ENCODE measurements around the gene TOPAZ1. TPM values are rescaled to one million over a fixed set of nuclear protein-coding genes. Genes with fewer than 3 reads are reported as not detected.

The TOPAZ1 gene
- total RNA-seq, 4 donors from 2014 or later = not detected

- no peak overlapping the region for H3K27ac ChIP-seq
- H3K27me3 ChIP-seq = no peaks in the 10 kb centered on the region
- no peak for TF ChIP-seq POLR2A (IDR thresholded peaks at IDR 0.05)
- TF ChIP-seq CTCF (IDR thresholded peaks at IDR 0.05) = no peak
- TF ChIP-seq EP300 (IDR thresholded peaks at IDR 0.05) = no peak
- no peak for TF ChIP-seq POLR2AphosphoS5 (IDR thresholded peaks at IDR 0.05)
- H3K36me3 ChIP-seq = no peaks in the 10 kb centered on the region
- no peaks in the 10 kb centered on the region for H3K9me3 ChIP-seq
- 88 to 100% methylated on average over 1 of the region's 1 CpG for WGBS, 2 donors (ENCODE audit: low coverage in 1 of 2)
- H3K4me3 ChIP-seq = no peak overlapping the region
- no peak for ATAC-seq
- H3K4me1 ChIP-seq = no peaks in the 10 kb centered on the region
Measured at GRCh38 chr3:44259404-44259803, 17.7 kb downstream of the TOPAZ1 start.

GRCh38 chr3:44264146-44264545, 22.5 kb downstream of the TOPAZ1 start:
- H3K27ac ChIP-seq = no peak overlapping the region
- no peak overlapping the region for H3K4me3 ChIP-seq
- TF ChIP-seq EP300 (IDR thresholded peaks at IDR 0.05) (no peak), POLR2AphosphoS5 (IDR thresholded peaks at IDR 0.05) (no peak), CTCF (IDR thresholded peaks at IDR 0.05) (no peak)
- no peaks in the 10 kb centered on the region for H3K4me1 ChIP-seq
- ATAC-seq = no peak
- H3K36me3 ChIP-seq = no peaks in the 10 kb centered on the region
- WGBS, 2 donors (ENCODE audit: low coverage in 1 of 2) = 74 to 82% methylated on average over 1 of the region's 1 CpG
- no peaks in the 10 kb centered on the region for H3K9me3 ChIP-seq
- no peaks in the 10 kb centered on the region for H3K27me3 ChIP-seq

GRCh38 chr3:44265815-44266214, 24.1 kb downstream of the TOPAZ1 start:
- no peak overlapping the region for H3K27ac ChIP-seq
- no peak for ATAC-seq
- TF ChIP-seq POLR2AphosphoS5 (IDR thresholded peaks at IDR 0.05) (no peak), EP300 (IDR thresholded peaks at IDR 0.05) (no peak), CTCF (IDR thresholded peaks at IDR 0.05) (no peak), POLR2A (IDR thresholded peaks at IDR 0.05) (no peak)
- H3K4me1 ChIP-seq = no peaks in the 10 kb centered on the region
- H3K36me3 ChIP-seq = no peaks in the 10 kb centered on the region
- H3K27me3 ChIP-seq = no peaks in the 10 kb centered on the region
- WGBS, 2 donors (ENCODE audit: low coverage in 1 of 2) = 73 to 77% methylated on average over 3 of the region's 3 CpGs
- H3K9me3 ChIP-seq = no peaks in the 10 kb centered on the region
- H3K4me3 ChIP-seq = no peak overlapping the region

- ATAC-seq = no peak
- 71 to 75% methylated on average over 1 to 2 of the region's 2 CpGs for WGBS, 2 donors (ENCODE audit: low coverage in 1 of 2)
Measured at GRCh38 chr3:44272191-44272590, 30.5 kb downstream of the TOPAZ1 start.

More at GRCh38 chr3:44272191-44272590, 30.5 kb downstream of the TOPAZ1 start:
- TF ChIP-seq EP300 (IDR thresholded peaks at IDR 0.05) (no peak), CTCF (IDR thresholded peaks at IDR 0.05) (no peak), POLR2A (IDR thresholded peaks at IDR 0.05) (no peak), POLR2AphosphoS5 (IDR thresholded peaks at IDR 0.05) (no peak)
- H3K4me1 ChIP-seq = no peaks in the 10 kb centered on the region
- no peaks in the 10 kb centered on the region for H3K36me3 ChIP-seq
- no peaks in the 10 kb centered on the region for H3K27me3 ChIP-seq
- H3K9me3 ChIP-seq = peaks cover 0 to 12% (median 0%) of the 10 kb centered on the region in 3 donors
- H3K4me3 ChIP-seq = no peak overlapping the region
- no peak overlapping the region for H3K27ac ChIP-seq
